Hepatic stellate cell (primary cell): Measurements from ENCODE around the gene FRY.
A peak's percentile ranks its signal among the peaks of the same experiment; 100 is the strongest.

Source experiments
- DNase-seq: peaks from one replicate; pipeline ENCODE4 v3.0.0; 2011; ENCODE audit warnings: low spot score

Gene FRY

DNA sequence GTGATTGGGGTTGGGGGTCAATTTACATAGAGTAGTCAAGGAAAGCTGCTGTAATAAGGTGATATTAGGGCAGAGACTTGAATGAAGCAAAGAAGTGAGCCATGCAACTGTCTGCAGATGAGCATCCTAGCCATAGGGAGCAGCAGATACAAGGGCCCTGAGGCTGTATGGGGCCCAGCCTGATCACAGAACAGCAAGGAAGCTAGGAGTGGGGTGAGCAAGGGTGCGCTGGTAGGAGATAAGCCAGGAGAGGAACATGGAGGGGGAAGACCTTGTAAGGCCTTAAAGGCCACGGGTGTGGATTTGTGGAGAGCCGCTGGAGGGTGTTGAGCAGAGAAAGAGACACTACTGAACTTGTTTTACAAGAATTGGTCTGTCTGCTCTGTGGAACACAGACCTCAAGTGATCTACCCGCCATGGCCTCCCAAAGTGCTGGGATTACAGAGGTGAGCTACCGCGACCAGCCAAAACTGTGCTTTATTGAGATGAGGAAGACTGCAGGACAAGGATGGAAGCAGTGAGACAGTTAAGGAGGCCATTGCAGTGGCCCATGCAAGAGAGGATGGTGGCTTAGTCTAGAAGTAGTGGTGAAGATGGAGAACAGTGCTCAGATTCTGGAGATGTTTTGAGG is 190.6 kb downstream of the FRY start:
- DNase-seq = no peak

DNA sequence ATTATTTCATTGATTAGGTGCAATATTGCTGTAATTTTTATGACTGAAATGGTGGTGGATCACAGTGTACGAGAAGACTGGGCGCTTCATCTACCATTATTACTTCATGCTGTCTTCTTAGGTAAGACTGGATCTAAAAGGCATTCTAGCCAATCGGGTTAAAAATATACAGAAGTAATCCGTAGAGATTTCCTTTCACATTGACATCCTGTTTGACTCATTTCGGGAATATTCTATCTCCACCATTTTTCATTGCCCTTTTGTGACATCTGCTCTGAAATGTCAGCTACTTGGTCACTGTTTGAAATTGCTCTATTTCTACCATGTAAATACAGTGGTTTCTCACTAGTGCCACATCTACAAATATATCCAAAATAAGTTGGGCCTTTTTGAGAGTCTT is 193.3 kb downstream of the FRY start:
- DNase-seq = no peak

DNA sequence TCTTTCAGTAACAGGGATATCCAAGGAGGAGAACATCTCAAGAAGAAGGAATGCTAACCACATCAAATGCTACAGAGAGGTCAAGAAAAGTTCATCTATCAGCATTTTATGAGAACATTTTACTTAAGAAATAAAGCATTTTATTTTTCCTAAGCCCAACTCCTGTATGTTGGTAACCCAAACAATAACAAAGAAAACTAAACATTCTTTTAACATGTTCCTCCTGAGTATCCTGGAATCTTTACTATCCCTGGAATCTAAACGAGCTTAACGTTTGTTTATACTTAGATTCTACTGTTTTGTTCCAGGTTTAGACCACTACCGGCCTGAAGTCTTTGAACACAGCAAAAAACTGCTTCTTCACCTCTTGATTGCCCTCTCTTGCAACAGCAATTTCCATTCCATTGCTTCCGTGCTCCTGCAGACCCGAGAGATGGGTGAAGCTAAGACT is 193.9 kb downstream of the FRY start:
- DNase-seq = peak; percentile 35

DNA sequence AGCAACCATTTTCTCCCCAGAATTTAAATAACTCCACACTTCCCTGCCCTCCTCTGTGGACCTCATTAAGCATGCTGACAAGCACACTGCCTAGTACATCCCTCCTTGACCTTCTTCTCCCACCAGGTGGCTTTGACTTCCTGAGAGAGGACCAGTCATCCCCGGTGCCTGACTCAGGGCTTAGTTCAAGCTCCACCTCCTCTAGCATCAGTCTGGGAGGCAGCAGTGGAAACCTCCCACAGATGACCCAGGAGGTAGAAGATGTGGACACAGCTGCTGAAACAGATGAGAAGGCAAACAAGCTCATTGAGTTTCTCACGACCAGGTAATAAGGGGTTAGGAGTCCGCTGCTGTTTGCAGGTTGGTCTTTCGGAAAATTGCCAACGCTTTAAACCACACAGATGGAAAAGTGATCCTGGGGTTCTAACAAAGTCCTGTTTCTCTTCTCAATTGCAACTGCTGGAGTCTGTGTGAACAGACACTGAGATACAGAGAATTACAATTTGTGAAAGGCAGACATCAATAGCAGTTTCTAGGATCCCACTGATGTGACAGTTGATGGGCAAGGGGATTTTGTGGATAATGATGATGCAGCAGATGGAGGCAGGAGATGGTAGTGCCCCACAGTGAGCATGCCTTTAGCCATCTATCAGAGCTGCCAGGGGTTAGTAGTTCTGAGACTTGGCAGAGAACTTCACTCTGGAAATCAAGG is 196.9 kb downstream of the FRY start:
- DNase-seq = peak; percentile 21

DNA sequence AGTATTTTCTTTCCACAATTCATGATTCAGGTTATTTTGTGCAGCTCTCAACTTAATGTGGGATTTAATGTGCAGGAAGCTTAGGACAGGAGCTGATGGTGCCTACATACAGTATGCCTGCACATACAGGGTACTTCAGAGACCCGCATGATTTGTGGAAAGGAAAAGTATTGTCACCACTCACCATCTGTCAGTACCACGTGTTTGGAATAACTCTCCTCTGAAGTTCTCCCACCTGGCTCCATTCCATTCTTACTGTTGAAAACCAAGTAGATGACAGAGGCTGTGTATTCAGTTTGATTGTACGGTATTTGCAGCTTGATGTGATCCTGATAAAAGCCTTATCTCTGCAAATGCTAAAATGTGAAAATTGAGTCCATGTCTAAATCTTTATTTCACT is 197.9 kb downstream of the FRY start:
- no peak for DNase-seq

DNA sequence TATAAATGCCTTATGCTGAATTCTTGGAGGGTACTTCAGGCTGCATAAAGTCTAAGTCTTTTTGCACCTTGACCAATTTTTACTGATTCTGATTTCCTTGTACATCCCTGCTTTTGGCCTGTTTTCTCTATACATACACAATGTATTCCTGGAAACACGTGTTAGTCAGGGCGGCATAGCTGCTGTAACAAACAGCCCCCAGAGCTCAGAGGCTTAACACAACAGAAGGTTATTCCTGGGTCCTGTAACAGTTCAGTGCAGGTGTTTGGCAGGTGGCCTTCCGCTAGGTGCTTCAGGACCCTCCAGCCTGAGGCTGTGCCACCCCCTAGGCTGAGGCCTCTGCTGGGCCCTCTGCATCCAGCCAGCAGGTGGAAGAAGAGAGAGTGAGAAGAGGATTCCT is 200.7 kb downstream of the FRY start:
- no peak for DNase-seq

DNA sequence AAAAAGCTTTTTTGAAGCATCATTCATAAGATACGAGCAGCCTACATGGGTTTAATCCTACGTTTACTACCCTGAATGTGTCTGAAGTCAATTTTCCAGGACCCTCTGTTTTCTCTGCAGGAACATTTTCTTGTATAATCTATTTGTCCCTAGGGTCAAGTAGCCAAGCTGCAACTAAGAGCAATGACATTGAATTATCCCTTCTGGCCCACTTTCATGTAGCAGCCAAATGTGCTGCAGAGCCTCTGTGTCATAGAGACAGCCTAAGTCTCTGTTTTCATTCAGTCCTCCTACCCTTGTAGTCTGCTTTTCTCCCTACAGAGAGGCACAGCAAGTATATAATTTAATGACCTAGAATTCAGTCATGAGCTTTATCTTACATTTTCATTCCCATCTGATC is 201.5 kb downstream of the FRY start:
- DNase-seq = no peak

DNA sequence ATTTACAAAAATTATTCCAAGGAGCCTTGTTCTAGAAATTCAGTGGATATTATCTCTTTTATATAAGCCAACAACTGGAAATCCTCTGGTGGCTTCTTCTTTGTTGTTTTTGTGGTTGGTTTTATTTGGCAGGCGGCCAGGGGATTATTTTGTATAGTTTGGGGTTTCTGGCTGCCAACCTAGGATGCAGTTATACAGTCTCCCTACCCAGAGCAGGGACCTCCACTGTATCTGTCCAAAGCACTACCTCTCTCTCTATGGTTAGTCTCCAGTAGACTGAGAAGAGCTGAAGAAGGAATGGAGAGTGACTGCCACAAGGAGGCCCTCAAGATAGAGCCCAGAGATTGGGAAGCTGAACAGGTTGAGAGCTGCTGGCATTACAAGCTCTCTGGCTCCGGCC is 203.3 kb downstream of the FRY start:
- DNase-seq = no peak

DNA sequence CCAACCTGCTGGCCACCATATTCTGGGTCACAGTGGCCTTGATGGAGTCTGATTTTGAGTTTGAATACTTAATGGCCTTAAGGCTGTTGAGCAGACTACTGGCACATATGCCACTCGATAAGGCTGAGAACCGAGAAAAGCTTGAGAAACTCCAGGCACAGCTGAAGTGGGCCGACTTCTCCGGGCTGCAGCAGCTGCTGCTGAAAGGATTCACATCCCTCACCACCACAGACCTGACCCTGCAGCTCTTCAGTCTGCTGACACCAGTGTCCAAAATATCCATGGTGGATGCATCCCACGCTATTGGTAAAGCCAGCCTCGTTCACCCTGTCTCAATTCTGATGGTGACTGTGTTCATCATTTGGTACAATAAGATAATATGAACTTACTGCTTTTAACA is 206.1 kb downstream of the FRY start:
- DNase-seq = no peak

DNA sequence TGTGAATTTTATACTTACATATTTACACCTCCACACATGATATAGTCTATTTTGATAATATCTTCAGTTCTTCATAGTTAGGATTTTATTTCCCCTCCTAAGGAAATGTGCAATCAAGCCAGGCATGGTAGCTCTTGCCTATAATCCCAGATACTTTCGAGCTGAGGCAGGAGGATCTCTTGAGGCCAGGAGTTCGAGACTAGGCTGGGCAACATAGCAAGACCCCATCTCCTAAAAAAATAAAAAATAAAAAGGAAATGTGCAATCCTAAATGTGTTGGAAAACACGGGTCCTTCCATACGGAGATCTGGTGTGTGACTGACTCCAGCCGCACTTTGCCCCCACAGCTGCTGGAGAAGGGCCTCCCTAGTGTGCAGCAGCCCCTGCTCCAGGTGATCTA is 212.1 kb downstream of the FRY start:
- no peak for DNase-seq

DNA sequence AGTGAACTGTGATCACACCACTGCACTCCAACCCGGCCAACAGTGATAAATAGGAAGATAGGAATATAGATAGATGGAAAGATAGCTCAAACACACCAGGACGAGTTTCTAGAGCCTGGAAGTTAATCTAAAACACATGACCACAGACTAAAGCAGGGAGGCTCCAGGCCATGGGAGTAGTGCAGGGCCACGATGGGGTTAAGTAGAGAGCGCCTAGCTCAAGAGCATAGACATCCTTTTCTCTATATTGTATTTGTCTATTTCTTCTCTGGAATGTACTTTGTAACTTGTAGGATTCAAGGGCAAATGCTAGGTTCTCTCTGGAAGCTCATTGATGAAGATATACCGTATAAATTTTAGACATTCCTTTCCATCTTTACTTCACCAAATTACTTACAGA is 214.0 kb downstream of the FRY start:
- no peak for DNase-seq

DNA sequence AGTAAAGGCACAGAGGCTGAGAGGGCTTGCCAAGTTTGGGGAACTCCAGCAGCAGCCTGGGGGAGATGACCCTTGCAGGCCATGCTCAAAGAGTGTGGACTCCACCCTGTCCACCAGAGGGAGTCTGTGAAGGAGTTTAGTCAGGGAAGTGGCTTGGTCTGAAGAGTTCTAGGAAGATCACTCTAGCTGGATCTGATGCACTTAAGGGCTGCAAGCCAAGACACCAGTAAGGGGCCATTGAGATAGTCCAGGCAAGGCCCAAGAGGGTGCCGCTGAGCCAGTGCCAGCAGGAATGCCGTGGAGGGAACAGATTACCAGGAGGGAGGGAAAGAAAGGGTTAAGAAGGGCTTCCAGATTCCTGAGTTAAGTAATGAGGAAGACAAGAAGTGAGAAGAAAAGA is 214.9 kb downstream of the FRY start:
- peak; percentile 64 for DNase-seq

DNA sequence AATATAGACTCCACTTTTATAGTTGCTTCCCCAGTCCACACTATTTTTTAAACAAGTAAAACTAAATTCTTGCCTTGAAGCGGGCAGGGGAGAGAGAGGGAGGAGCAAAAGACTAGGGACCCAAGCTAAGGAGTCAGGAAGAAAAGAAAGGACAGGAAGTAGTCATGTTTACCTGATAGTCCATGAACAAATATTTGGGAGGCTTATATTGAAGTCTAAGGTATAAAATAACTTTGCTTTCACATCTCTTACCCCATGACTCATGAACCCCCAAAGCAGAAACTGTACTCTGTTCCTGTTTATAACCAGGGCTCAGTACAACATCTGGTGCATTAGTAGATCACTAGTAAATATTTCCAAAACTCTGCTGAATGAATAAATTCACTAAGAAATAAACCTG is 216.3 kb downstream of the FRY start:
- no peak for DNase-seq

DNA sequence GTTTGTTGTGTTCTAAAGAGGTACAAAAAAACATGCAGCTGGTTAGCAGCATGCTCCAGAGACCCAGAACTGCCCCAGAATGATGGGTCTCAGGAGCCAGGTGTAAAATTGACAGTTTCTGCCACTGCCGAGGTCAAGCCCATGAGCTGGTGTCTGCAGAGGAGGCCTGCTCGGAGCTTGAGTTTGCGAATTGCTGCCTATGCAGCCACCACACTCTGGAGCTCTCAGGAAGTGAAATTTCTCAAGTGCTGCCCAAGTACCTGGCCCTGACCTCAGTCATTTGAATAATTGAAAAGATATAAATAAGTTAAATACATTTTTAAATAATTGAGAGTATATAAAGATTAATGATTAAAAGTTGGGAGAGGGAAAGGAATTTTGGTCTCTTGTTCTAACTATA is 217.2 kb downstream of the FRY start:
- no peak for DNase-seq

DNA sequence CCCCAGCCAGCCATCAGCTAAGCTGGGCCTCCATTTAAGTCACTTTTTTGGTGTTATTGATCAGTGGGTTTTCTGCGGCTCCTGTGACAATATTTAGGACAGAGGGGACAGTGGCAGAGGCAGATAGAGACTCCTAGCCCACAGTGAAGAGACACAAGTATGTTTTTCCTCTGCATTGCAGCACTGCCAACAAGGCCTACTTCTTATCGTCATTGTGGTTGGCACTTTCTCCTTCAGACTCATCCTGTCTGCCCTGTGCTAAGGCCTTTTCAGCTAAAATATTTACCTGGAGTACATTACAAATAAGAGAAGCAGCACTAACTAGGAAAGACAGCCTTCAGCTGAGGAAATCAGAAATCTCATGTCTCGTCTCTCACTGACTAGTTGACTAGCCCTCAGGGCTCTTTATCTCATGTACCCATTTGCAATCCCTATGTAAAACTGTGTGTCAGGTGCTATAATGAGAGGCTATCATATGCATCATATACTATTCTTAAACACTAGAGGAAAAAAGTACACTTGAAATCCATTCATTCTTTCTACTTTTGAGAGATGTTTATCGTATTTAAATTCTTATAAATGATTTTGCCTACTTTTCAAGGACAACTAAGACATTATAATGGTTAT is 221.4 kb downstream of the FRY start:
- no peak for DNase-seq

DNA sequence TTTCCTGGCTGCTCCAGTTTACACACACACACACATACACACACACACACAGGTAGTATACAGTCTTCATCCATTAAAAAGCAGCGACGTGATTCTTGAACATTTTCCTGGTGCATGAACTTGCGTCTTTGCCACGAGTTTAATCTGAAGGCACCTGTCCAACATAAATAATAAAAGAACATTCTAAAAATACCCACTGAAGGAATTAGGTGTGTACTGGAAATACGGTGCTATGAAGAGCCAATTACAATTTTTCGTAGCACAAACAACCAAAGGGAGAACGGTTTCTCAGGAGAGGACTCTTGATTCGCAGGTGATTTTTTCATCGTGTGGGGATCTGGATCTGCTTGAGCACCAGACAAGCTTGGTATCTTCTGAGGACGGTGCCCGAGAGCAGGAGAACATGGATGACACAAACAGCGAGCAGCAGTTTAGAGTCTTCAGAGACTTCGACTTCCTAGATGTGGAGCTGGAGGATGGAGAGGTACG is 222.4 kb downstream of the FRY start:
- DNase-seq = no peak

DNA sequence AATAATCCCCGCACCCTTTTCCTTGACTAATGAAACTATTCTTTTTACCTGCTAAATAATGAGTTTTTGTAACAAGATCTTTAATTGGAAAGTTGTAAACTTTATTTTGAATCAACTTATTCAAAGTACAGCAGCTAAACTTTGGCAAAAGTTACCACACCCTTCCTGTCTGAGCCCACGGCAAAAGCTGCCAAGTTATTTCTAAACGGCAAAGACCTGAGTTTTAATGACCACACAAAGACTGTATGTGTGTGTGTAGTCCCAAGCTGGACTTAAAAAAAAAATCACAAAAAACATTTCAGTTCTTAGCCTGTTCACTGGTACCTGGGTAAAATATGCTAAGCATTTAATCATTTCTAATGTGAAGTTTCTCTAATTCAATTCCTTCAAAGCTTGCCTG is 222.8 kb downstream of the FRY start:
- DNase-seq = no peak

DNA sequence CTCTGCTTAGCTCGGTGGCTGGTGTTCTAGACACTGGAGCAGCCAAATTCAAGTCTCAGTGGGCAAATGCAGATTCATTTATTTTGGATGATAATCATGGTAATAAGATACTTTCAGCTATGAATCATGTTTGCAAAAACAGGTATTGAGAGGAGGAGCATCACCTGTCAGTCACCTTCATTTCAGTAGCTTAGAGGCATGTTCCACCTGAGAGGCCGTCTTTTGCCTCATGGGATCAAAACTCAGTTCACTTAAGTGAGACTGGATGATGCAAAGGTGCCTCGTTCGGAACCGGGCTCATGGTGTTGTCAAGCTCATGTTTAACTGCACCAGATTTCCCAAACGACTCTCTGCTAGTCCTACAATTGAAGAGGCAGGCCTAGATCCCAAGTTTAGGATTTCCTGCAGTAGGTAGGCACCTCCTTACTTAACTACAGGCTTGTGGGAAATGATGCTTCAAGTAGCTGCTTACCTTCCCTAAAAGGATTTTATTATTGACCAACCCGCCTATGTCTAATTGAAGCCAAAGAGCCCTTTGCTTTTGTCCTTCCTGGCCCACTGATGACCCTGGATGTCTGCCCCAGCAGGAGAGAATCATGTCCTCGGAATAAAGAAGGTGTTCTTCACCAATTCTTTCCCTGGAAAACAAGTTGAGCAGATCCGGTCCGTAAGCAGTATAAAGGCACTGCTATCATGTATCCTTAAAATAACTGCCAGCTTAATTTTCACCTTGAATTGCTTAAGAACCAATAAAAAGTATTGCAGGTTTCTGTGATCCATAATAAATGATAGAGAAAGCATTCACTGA is 223.5 kb downstream of the FRY start:
- no peak for DNase-seq

DNA sequence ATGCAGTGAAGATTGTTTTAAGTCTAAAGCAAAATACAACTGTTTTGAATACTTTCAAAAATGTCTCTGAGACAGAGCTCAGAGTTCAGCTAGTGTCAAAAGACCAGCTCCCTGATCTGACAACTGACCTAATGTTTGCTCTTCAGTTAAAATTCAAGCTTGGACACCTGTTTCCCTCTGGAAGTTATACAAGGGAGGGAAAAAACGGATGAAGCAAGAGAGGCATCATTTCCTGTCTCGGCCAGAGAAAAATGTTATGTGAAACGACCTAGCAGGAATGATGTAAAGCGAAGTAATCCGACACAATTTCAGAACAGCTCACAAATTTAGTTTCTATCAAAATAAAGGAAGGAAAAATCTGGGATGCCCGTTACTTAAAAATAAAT is 224.1 kb downstream of the FRY start:
- DNase-seq = no peak

DNA sequence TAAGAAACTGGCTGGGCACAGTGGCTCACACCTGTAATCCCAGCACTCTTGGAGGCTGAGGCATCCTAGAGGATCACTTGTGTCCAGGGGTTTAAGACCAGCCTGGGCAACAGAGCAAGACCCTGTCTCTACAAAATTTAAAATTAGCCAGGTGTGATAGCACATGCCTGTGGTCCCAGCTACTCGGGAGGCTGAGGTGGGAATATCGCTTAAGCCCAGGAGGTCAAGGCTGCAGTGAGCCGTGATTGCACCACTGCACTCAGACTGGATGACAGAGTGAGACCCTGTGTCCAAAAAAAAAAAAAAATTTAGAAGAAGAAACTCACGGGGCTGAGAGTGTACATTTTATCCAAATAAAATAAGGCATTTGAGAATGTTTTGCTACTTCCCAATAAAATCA is 224.7 kb downstream of the FRY start:
- no peak for DNase-seq

DNA sequence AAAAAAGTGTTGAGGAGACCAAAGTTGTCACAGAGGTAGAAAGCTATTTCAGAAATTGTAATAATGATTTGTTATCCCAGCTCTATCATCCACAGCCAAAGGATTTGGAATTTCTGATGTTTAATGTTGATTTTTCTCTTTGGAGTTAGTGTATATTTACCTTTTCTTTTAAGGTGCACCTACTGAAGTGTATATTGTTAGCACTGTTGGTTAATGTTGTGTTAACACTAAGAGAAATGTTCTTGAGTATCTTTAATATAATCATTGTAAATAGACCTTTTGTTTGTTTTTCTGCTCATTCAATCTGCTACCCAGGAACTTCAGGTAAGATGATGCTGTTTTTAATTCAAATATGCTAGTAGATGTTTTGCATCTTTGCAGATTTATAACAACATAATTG is 226.1 kb downstream of the FRY start:
- no peak for DNase-seq

DNA sequence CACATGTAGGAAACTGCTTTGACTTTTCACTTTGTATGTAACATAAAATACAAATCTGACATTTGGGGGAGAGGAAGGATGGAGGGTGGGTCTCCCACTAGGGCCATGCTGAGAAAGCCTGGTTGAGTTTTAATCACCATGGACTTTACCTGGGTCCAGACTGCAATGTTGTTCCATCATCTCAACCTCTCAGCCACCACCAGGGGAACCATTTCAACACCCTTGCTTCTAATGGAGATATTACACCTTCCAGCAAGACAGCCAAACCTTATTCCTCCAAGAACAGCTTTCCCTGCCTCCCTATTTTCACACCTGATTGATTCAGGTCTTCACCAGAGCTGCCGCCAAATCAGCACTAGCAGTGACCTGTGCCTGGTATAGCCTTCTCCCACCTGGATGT is 227.5 kb downstream of the FRY start:
- no peak for DNase-seq

DNA sequence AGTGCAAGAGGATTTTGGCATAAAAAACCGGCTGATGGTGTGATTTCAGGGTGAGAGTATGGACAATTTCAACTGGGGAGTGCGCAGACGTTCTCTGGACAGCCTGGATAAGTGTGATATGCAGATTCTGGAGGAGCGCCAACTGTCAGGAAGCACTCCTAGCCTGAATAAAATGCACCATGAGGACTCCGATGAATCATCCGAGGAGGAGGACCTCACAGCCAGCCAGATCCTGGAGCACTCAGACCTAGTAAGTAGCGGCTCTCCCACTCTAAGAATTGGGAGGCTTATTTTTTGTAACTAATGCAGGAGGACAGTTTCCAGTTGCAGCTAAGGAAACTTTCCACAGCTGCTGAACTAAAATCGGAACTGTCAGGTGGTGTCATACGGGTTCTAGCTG is 230.0 kb downstream of the FRY start:
- DNase-seq = peak; percentile 70
